HepG2 (cell line): ENCODE data around the gene PALMD. TPM values are rescaled to one million over a fixed set of nuclear protein-coding genes. Genes with fewer than 3 reads are reported as not detected.

Experiments used
- CENPX ChIP-seq: sonication (generic); formaldehyde crosslinking; IDR thresholded peaks from 2 replicates; pipeline ENCODE4 v1.9.0; 2021; ENCODE audit warnings: mild to moderate bottlenecking, missing genetic modification reagents, moderate library complexity
- NFIC ChIP-seq: IDR thresholded peaks from 2 replicates; pipeline ENCODE4 v1.6.1; 2012; ENCODE audit warnings: mild to moderate bottlenecking, low read length, inconsistent platforms
- TCF7 ChIP-seq: sonication (generic); IDR thresholded peaks from 2 replicates; pipeline ENCODE4 v1.6.1; 2016; ENCODE audit warnings: antibody characterized with exemption, low read depth
- TEAD2 ChIP-seq: sonication (generic); formaldehyde crosslinking; IDR thresholded peaks from 2 replicates; pipeline ENCODE4 v1.9.0; 2021; ENCODE audit warnings: missing genetic modification reagents
- TFDP2 ChIP-seq: sonication (generic); formaldehyde crosslinking; IDR thresholded peaks from 2 replicates; pipeline ENCODE4 v1.4.0; 2020; ENCODE audit warnings: missing genetic modification reagents
- ZNF264 ChIP-seq: sonication (generic); formaldehyde crosslinking; IDR thresholded peaks from 2 replicates; pipeline ENCODE4 v1.4.0; 2020; ENCODE audit warnings: missing genetic modification reagents
- ZNF362 ChIP-seq: sonication (generic); formaldehyde crosslinking; IDR thresholded peaks from 2 replicates; pipeline ENCODE4 v1.4.0; 2020; ENCODE audit warnings: missing genetic modification reagents, mild to moderate bottlenecking, borderline replicate concordance
- ZNF441 ChIP-seq: sonication (generic); formaldehyde crosslinking; IDR thresholded peaks from 2 replicates; pipeline ENCODE4 v1.7.0; 2021; ENCODE audit warnings: missing genetic modification reagents, borderline replicate concordance
- polyA plus RNA-seq, 8 experiments: library from polyadenylated mRNA; depleted of rRNA in 3 of 8; stranded (reverse) in 7 of 8; unstranded in 1 of 8; fragments of >200 nt; fragmentation: Illumina TruSeq in 4 of 8; extraction: Trizol in 4 of 8; gene quantifications; 2 replicates each; pipeline versions ENCODE4 v1.2.1 to v1.2.3, GENCODE V29; 2011 to 2016; ENCODE audit warnings: low read depth in 4 of 8, missing spikeins in 1 of 8, mixed read lengths in 1 of 8; ENCODE audit not compliant: insufficient read depth in 1 of 8
- total RNA-seq, 5 experiments: library from RNA; depleted of rRNA; stranded (reverse); fragments of >200 nt; fragmentation: Illumina TruSeq; extraction: Trizol; gene quantifications; 2 replicates each; pipeline ENCODE4 v1.2.3, GENCODE V29; 2016; ENCODE audit warnings: low read depth in 1 of 5
- TF ChIP-seq, protein P1 (sequence below): sonication (generic); formaldehyde crosslinking; conservative IDR thresholded peaks from 2 replicates; pipeline ENCODE4 v1.4.0; 2020; ENCODE audit warnings: mild to moderate bottlenecking, missing genetic modification reagents, moderate library complexity

Gene PALMD
- total and polyA plus RNA-seq, 2 of the 13 experiments (the other 11 are each of a cell fraction or from before 2014, with no cell fraction given) = 5.5 to 31.1 TPM

- TF ChIP-seq, protein P1, sequence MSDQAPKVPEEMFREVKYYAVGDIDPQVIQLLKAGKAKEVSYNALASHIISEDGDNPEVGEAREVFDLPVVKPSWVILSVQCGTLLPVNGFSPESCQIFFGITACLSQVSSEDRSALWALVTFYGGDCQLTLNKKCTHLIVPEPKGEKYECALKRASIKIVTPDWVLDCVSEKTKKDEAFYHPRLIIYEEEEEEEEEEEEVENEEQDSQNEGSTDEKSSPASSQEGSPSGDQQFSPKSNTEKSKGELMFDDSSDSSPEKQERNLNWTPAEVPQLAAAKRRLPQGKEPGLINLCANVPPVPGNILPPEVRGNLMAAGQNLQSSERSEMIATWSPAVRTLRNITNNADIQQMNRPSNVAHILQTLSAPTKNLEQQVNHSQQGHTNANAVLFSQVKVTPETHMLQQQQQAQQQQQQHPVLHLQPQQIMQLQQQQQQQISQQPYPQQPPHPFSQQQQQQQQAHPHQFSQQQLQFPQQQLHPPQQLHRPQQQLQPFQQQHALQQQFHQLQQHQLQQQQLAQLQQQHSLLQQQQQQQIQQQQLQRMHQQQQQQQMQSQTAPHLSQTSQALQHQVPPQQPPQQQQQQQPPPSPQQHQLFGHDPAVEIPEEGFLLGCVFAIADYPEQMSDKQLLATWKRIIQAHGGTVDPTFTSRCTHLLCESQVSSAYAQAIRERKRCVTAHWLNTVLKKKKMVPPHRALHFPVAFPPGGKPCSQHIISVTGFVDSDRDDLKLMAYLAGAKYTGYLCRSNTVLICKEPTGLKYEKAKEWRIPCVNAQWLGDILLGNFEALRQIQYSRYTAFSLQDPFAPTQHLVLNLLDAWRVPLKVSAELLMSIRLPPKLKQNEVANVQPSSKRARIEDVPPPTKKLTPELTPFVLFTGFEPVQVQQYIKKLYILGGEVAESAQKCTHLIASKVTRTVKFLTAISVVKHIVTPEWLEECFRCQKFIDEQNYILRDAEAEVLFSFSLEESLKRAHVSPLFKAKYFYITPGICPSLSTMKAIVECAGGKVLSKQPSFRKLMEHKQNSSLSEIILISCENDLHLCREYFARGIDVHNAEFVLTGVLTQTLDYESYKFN (CRISPR knock-in tag) = no peak
- TF ChIP-seq TFDP2 (no peak), NFIC (no peak), ZNF264 (no peak), TCF7 (no peak), ZNF441 (CRISPR knock-in tag) (no peak), CENPX (no peak), TEAD2 (CRISPR knock-in tag) (no peak), ZNF362 (CRISPR knock-in tag) (no peak)
Observed at GRCh38 chr1:99725996-99726395, 80.1 kb downstream of the PALMD start (continued).
